SK-N-SH (cell line): ENCODE measurements around the gene LRAT. TPM values are rescaled to one million over a fixed set of nuclear protein-coding genes. Genes with fewer than 3 reads are reported as not detected.

Experiments used
- CTCF ChIA-PET: fragments of 300-600, 350-600 bp; formaldehyde crosslinking; extraction: SDS; loops from one replicate; lab custom pipeline; 2021; lab: Yijun Ruan, JAX
- POLR2A ChIA-PET: fragments of 350-600 bp; sonication (Branson Sonifier 250); formaldehyde crosslinking; extraction: SDS; loops from one replicate; lab custom pipeline; 2020; ENCODE audit warnings: antibody characterized with exemption, inconsistent platforms; lab: Yijun Ruan, JAX
- DNase-seq: peaks from one replicate; pipeline ENCODE4 v3.0.0; 2012
- H2AFZ ChIP-seq: fragments of 200-600 bp; sonication (generic); 2 replicates; pipeline ENCODE4 v1.8.1; 2016; ENCODE audit warnings: antibody characterized with exemption, mild to moderate bottlenecking, low read depth
- H3F3A ChIP-seq: fragments of 200-600 bp; sonication (generic); replicated peaks from 2 replicates; pipeline ENCODE3; 2016; ENCODE audit warnings: antibody characterized with exemption, mild to moderate bottlenecking; ENCODE audit not compliant: insufficient read depth
- H3K27ac ChIP-seq, 2 experiments: fragments of 200-500 bp in 1 of 2; fragments of 200-600 bp in 1 of 2; sonication (Bioruptor generic) in 1 of 2; sonication (generic), shearing (Covaris generic) in 1 of 2; 2 replicates each; pipeline versions ENCODE4 v1.5.1 to v1.6.1; 2014 to 2016; ENCODE audit warnings: low read depth in 2 of 2, inconsistent platforms in 1 of 2, low read length in 1 of 2, mild to moderate bottlenecking in 1 of 2, mixed read lengths in 1 of 2
- H3K27me3 ChIP-seq: fragments of 200-600 bp; sonication (generic), shearing (Covaris generic); 2 replicates; pipeline ENCODE4 v1.6.1; 2016; ENCODE audit warnings: mixed run types; ENCODE audit not compliant: insufficient read depth
- H3K36me3 ChIP-seq, 2 experiments: fragments of 200-500 bp in 1 of 2; fragments of 200-600 bp in 1 of 2; sonication (Bioruptor generic) in 1 of 2; sonication (generic) in 1 of 2; replicated peaks in 1 of 2; 2 replicates each; pipeline versions ENCODE3 to v1.5.1; 2014 to 2016; ENCODE audit warnings: low read length in 1 of 2, mild to moderate bottlenecking in 1 of 2; ENCODE audit not compliant: insufficient read depth in 2 of 2, control insufficient read depth in 1 of 2
- H3K4me1 ChIP-seq, 2 experiments: fragments of 200-500 bp in 1 of 2; fragments of 200-600 bp in 1 of 2; sonication (Bioruptor generic) in 1 of 2; sonication (generic), shearing (Covaris generic) in 1 of 2; 2 replicates each; pipeline versions ENCODE4 v1.5.1 to v1.6.1; 2014 to 2016; ENCODE audit warnings: low read depth in 1 of 2, low read length in 1 of 2, mixed run types in 1 of 2; ENCODE audit not compliant: insufficient read depth in 2 of 2, control insufficient read depth in 1 of 2
- H3K4me2 ChIP-seq: fragments of 200-600 bp; sonication (generic), shearing (Covaris generic); 2 replicates; pipeline ENCODE4 v1.6.1; 2017; ENCODE audit warnings: mixed run types
- H3K4me3 ChIP-seq, 2 experiments: fragments of 200-500 bp in 1 of 2; fragments of 200-600 bp in 1 of 2; sonication (Bioruptor generic) in 1 of 2; sonication (generic), shearing (Covaris generic) in 1 of 2; 2 replicates each; pipeline versions ENCODE4 v1.5.1 to v1.8.1; 2014 to 2016; ENCODE audit warnings: low read depth in 2 of 2, inconsistent platforms in 1 of 2, low read length in 1 of 2, mild to moderate bottlenecking in 1 of 2, mixed read lengths in 1 of 2, moderate library complexity in 1 of 2
- H3K79me2 ChIP-seq: fragments of 200-600 bp; sonication (generic); 2 replicates; pipeline ENCODE4 v1.8.1; 2017; ENCODE audit warnings: mild to moderate bottlenecking; ENCODE audit not compliant: insufficient read depth
- H3K9ac ChIP-seq: fragments of 200-600 bp; sonication (generic); 2 replicates; pipeline ENCODE4 v1.6.1; 2017; ENCODE audit warnings: mixed run types
- H3K9me2 ChIP-seq: fragments of 200-600 bp; sonication (generic); 2 replicates; pipeline ENCODE4 v1.6.1; 2017; ENCODE audit warnings: mixed run types
- H3K9me3 ChIP-seq: fragments of 200-600 bp; sonication (generic); 2 replicates; pipeline ENCODE4 v1.6.1; 2017; ENCODE audit warnings: mixed run types, mild to moderate bottlenecking, moderate library complexity
- H4K20me1 ChIP-seq: fragments of 200-600 bp; sonication (generic); 2 replicates; pipeline ENCODE4 v1.6.1; 2017; ENCODE audit warnings: mild to moderate bottlenecking, mixed run types; ENCODE audit not compliant: insufficient read depth
- CHD2 ChIP-seq: fragments of 150-350 bp; IDR thresholded peaks from 2 replicates; pipeline ENCODE4 v1.6.1; 2018; ENCODE audit warnings: low read length; ENCODE audit not compliant: partially characterized antibody
- EP300 ChIP-seq, 2 experiments: IDR thresholded peaks; 2 replicates each; pipeline versions ENCODE4 v1.4.0 to v1.6.1; 2012; ENCODE audit warnings: borderline replicate concordance in 1 of 2, low read depth in 1 of 2, low read length in 1 of 2
- EZH2phosphoT487 ChIP-seq: fragments of 200-600 bp; sonication (generic); IDR thresholded peaks from 2 replicates; pipeline ENCODE4 v1.6.1; 2017; ENCODE audit warnings: low read depth, mixed run types, mild to moderate bottlenecking, antibody characterized with exemption, moderate library complexity, borderline replicate concordance
- FOXM1 ChIP-seq: IDR thresholded peaks from 2 replicates; pipeline ENCODE4 v1.4.0; 2012; ENCODE audit warnings: low read depth, mild to moderate bottlenecking
- MEF2A ChIP-seq: IDR thresholded peaks from 2 replicates; pipeline ENCODE4 v1.4.0; 2012; ENCODE audit warnings: low read depth, borderline replicate concordance
- MXI1 ChIP-seq: IDR thresholded peaks from 2 replicates; pipeline ENCODE4 v1.6.1; 2012; ENCODE audit warnings: mild to moderate bottlenecking, low read depth, low read length, improper control_type of control experiment
- NFIC ChIP-seq: IDR thresholded peaks from 2 replicates; pipeline ENCODE4 v1.4.0; 2012; ENCODE audit warnings: borderline replicate concordance
- SIN3A ChIP-seq: IDR thresholded peaks from 2 replicates; pipeline ENCODE4 v1.6.1; 2012; ENCODE audit warnings: low read depth, mild to moderate bottlenecking, low read length, moderate library complexity, borderline replicate concordance
- SMC3 ChIP-seq: IDR thresholded peaks from 2 replicates; pipeline ENCODE4 v1.6.1; 2012; ENCODE audit warnings: low read depth, low read length, improper control_type of control experiment
- TEAD4 ChIP-seq: IDR thresholded peaks from 2 replicates; pipeline ENCODE4 v1.4.0; 2012; ENCODE audit warnings: mild to moderate bottlenecking, borderline replicate concordance; ENCODE audit not compliant: insufficient read depth
- YY1 ChIP-seq: IDR thresholded peaks from 2 replicates; pipeline ENCODE4 v1.4.0; 2012; ENCODE audit warnings: low read depth, mild to moderate bottlenecking
- polyA plus RNA-seq, 3 experiments: library from polyadenylated mRNA; depleted of rRNA; stranded (reverse); fragments of >200 nt; gene quantifications; 2 replicates each; pipeline ENCODE4 v1.2.3, GENCODE V29; 2012
- TF ChIP-seq, protein P1 (sequence below): fragments of 150-350 bp; IDR thresholded peaks from 2 replicates; pipeline ENCODE4 v1.6.1; 2016; ENCODE audit warnings: mild to moderate bottlenecking, low read depth, low read length
- TF ChIP-seq, protein P2 (sequence below): IDR thresholded peaks from 2 replicates; pipeline ENCODE4 v1.4.0; 2012; ENCODE audit warnings: low read depth, borderline replicate concordance
- TF ChIP-seq, protein P3 (sequence below): IDR thresholded peaks from 2 replicates; pipeline ENCODE4 v1.4.0; 2012; ENCODE audit warnings: low read depth
- TF ChIP-seq, protein P4 (sequence below): IDR thresholded peaks from 2 replicates; pipeline ENCODE4 v1.4.0; 2012; ENCODE audit warnings: low read depth, borderline replicate concordance

The LRAT gene
- polyA plus RNA-seq, 1 of the 3 experiments (the other 2 are of a cell fraction): not detected

DNA sequence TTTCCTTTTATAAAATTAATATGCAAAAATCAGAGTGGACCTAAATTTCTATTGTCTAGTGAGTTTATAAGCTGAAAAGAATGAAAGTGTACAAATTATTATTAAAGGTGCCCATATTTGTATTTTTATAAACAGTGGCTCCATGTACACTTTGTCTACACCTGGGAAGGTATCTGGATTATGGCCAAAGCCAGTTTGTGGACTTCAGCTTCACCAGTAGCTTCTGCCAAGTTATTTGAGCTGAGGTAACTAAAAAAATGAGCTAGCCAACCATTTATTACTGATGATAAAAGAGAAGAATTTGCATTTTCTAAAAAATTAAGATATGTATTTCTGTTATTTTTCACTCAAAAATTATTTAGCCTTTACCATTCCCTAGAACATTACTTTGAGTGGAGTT is 32.3 kb upstream of the LRAT start:
- H3K4me1 ChIP-seq: no peaks in the 10 kb centered on the region
- no peaks in the 10 kb centered on the region for H3F3A ChIP-seq
- no peak for TF ChIP-seq YY1
- TF ChIP-seq, protein P1, sequence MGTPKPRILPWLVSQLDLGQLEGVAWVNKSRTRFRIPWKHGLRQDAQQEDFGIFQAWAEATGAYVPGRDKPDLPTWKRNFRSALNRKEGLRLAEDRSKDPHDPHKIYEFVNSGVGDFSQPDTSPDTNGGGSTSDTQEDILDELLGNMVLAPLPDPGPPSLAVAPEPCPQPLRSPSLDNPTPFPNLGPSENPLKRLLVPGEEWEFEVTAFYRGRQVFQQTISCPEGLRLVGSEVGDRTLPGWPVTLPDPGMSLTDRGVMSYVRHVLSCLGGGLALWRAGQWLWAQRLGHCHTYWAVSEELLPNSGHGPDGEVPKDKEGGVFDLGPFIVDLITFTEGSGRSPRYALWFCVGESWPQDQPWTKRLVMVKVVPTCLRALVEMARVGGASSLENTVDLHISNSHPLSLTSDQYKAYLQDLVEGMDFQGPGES: no peak
- no peak for TF ChIP-seq MEF2A
- no peak for TF ChIP-seq FOXM1
- no peak for TF ChIP-seq EZH2phosphoT487
- TF ChIP-seq TEAD4: no peak
- TF ChIP-seq, protein P2, sequence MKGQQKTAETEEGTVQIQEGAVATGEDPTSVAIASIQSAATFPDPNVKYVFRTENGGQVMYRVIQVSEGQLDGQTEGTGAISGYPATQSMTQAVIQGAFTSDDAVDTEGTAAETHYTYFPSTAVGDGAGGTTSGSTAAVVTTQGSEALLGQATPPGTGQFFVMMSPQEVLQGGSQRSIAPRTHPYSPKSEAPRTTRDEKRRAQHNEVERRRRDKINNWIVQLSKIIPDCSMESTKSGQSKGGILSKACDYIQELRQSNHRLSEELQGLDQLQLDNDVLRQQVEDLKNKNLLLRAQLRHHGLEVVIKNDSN: no peak
- no peak for TF ChIP-seq EP300 (IDR thresholded peaks at IDR 0.05; ENCODE audit: borderline replicate concordance in 1 of 2, low read depth in 1 of 2, low read length in 1 of 2)
- TF ChIP-seq SIN3A: no peak
- TF ChIP-seq MXI1: no peak
- no peak for TF ChIP-seq CHD2
- TF ChIP-seq NFIC: no peak
- TF ChIP-seq SMC3: no peak
- TF ChIP-seq, protein P3, sequence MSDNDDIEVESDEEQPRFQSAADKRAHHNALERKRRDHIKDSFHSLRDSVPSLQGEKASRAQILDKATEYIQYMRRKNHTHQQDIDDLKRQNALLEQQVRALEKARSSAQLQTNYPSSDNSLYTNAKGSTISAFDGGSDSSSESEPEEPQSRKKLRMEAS: no peak
- TF ChIP-seq, protein P4, sequence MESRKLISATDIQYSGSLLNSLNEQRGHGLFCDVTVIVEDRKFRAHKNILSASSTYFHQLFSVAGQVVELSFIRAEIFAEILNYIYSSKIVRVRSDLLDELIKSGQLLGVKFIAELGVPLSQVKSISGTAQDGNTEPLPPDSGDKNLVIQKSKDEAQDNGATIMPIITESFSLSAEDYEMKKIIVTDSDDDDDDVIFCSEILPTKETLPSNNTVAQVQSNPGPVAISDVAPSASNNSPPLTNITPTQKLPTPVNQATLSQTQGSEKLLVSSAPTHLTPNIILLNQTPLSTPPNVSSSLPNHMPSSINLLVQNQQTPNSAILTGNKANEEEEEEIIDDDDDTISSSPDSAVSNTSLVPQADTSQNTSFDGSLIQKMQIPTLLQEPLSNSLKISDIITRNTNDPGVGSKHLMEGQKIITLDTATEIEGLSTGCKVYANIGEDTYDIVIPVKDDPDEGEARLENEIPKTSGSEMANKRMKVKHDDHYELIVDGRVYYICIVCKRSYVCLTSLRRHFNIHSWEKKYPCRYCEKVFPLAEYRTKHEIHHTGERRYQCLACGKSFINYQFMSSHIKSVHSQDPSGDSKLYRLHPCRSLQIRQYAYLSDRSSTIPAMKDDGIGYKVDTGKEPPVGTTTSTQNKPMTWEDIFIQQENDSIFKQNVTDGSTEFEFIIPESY: no peak
- ChIA-PET POLR2A (no interaction called here), CTCF (no interaction called here)
- H3K27ac ChIP-seq: no peak overlapping the region
- no peaks in the 10 kb centered on the region for H3K27me3 ChIP-seq
- no peak overlapping the region for H2AFZ ChIP-seq
- no peak overlapping the region for H3K4me3 ChIP-seq
- no peaks in the 10 kb centered on the region for H4K20me1 ChIP-seq
- H3K9ac ChIP-seq: no peak overlapping the region
- H3K9me2 ChIP-seq: no peaks in the 10 kb centered on the region
- no peaks in the 10 kb centered on the region for H3K79me2 ChIP-seq
- H3K4me2 ChIP-seq: no peak overlapping the region
- H3K9me3 ChIP-seq: no peaks in the 10 kb centered on the region
- no peaks in the 10 kb centered on the region for H3K36me3 ChIP-seq
- no peak for DNase-seq
